Neural progenitor cell (in vitro differentiated cells): ENCODE data around the gene UBE2Q1.

Experiments
- CTCF ChIP-seq: fragments of 200-600 bp; sonication (generic); IDR thresholded peaks from 2 replicates; pipeline ENCODE4 v1.5.1; 2017; ENCODE audit warnings: antibody characterized with exemption, mild to moderate bottlenecking
- EZH2 ChIP-seq: fragments of 200-600 bp; sonication (generic); IDR thresholded peaks from 2 replicates; pipeline ENCODE4 v1.6.1; 2017; ENCODE audit warnings: antibody characterized with exemption, mild to moderate bottlenecking, moderate library complexity
- EZH2phosphoT487 ChIP-seq: fragments of 200-600 bp; sonication (generic); IDR thresholded peaks from 2 replicates; pipeline ENCODE4 v1.6.1; 2017; ENCODE audit warnings: antibody characterized with exemption

- TF ChIP-seq EZH2 = no peak
- no peak for TF ChIP-seq CTCF
- TF ChIP-seq EZH2phosphoT487 = no peak
Measured at GRCh38 chr1:154598871-154599635, 40.6 kb upstream of the UBE2Q1 start.
